Astrocyte of the spinal cord (primary cell): Measurements from ENCODE around the gene SCGB3A2.

Experiments
- DNase-seq: peaks from one replicate; pipeline ENCODE4 v3.0.0; 2011; ENCODE audit warnings: low read depth, low spot score
- H3K4me3 ChIP-seq: 2 replicates; pipeline ENCODE4 v1.5.1; 2011; ENCODE audit warnings: low read depth, mild to moderate bottlenecking, low read length, moderate library complexity
- CTCF ChIP-seq: IDR thresholded peaks from 2 replicates; pipeline ENCODE4 v1.5.1; 2012; ENCODE audit warnings: low read depth, mild to moderate bottlenecking, low read length, inconsistent platforms
- in situ Hi-C: cut with HindIII; loops from 2 replicates; pipeline ENCODE4 v1.10.0; 2017; ENCODE audit warnings: low sequenced_read_pairs

The SCGB3A2 gene

GRCh38 chr5:147930769-147931168, 52.3 kb downstream of the SCGB3A2 start:
- no peak for DNase-seq
- no peak overlapping the region for H3K4me3 ChIP-seq
- TF ChIP-seq CTCF, result no peak
- in situ Hi-C loops, result no loop called here
